T-cell (primary cell): ENCODE data around the gene KCNMA1. TPM values are rescaled to one million over a fixed set of nuclear protein-coding genes. Genes with fewer than 3 reads are reported as not detected.
A peak's percentile ranks its signal among the peaks of the same experiment; 100 is the strongest.
"Not testable (repeated sequence)": the region's sequence is repeated elsewhere in the genome, so short reads cannot be mapped to it uniquely, and the experiment has no call there.

Experiments used
- ATAC-seq, 4 experiments: fragments of 200-7000 bp in 3 of 4; fragments of 150-1000 bp in 1 of 4; cut with Tn5 transposase; replicated peaks in 1 of 4; 1 replicate in 3 of 4; 2 replicates in 1 of 4; pipeline ENCODE4 v1.10.0; 2021; ENCODE audit warnings: moderate library complexity in 3 of 4, mild to moderate bottlenecking in 2 of 4, moderate number of reproducible peaks in 1 of 4
- CTCF ChIA-PET, 2 donors: fragments of 300-600 bp; sonication (Branson Sonifier 250); formaldehyde crosslinking; loops; one replicate each; lab custom pipeline; 2022; ENCODE audit warnings: antibody characterized with exemption in 2 of 2; lab: Charles Lee
- POLR2A ChIA-PET, 2 donors: fragments of 300-600 bp; sonication (Branson Sonifier 250); formaldehyde crosslinking; loops; one replicate each; lab custom pipeline; 2022; ENCODE audit warnings: antibody characterized with exemption in 2 of 2; lab: Charles Lee
- DNase-seq, 35 experiments: peaks; one replicate each; pipeline versions ENCODE4 v3.0.0 to v3.0.0-alpha.2; 2013 to 2023
- H3K27ac ChIP-seq: one replicate; pipeline ENCODE4 v1.5.1; 2013; ENCODE audit warnings: low read length
- H3K27me3 ChIP-seq, 2 experiments: replicated peaks in 1 of 2; 1 replicate in 1 of 2; 2 replicates in 1 of 2; pipeline versions ENCODE4 v1.6.1 to v1.7.0; 2013; ENCODE audit warnings: low read length in 1 of 2, mixed read lengths in 1 of 2; ENCODE audit not compliant: control insufficient read depth in 2 of 2, insufficient read depth in 2 of 2; ENCODE audit errors: extremely low read depth in 1 of 2
- H3K36me3 ChIP-seq, 2 donors: 1 replicate in 1 of 2; 2 replicates in 1 of 2; pipeline versions ENCODE4 v1.6.1 to v1.7.0; 2013; ENCODE audit warnings: low read length in 1 of 2; ENCODE audit not compliant: control insufficient read depth in 2 of 2, insufficient read depth in 1 of 2; ENCODE audit errors: extremely low read depth in 1 of 2
- H3K4me1 ChIP-seq, 2 experiments: 1 replicate in 1 of 2; 2 replicates in 1 of 2; pipeline versions ENCODE4 v1.6.1 to v1.7.0; 2013; ENCODE audit warnings: low read length in 2 of 2, mixed read lengths in 1 of 2; ENCODE audit not compliant: insufficient read depth in 2 of 2, control insufficient read depth in 1 of 2; ENCODE audit errors: extremely low read depth in 1 of 2
- H3K4me3 ChIP-seq, 2 donors: 1 replicate in 1 of 2; 2 replicates in 1 of 2; pipeline versions ENCODE4 v1.5.1 to v1.7.0; 2013; ENCODE audit warnings: mild to moderate bottlenecking in 2 of 2, low read length in 1 of 2, moderate library complexity in 1 of 2; ENCODE audit not compliant: control insufficient read depth in 1 of 2; ENCODE audit errors: extremely low read depth in 1 of 2
- H3K9me3 ChIP-seq: 2 replicates; pipeline ENCODE4 v1.7.0; 2013
- H3K27ac Mint-ChIP-seq, 2 donors: one replicate each; pipeline ENCODE4 v1.8.0; 2020 to 2021; ENCODE audit warnings: mild to moderate bottlenecking in 2 of 2, mixed read lengths in 2 of 2
- H3K27me3 Mint-ChIP-seq, 2 donors: one replicate each; pipeline ENCODE4 v1.8.0; 2021 to 2022; ENCODE audit warnings: mixed read lengths in 2 of 2
- H3K36me3 Mint-ChIP-seq: one replicate; pipeline ENCODE4 v1.8.0; 2021; ENCODE audit warnings: mixed read lengths
- H3K4me1 Mint-ChIP-seq, 3 donors: one replicate each; pipeline ENCODE4 v1.8.0; 2020 to 2022; ENCODE audit warnings: mixed read lengths in 3 of 3, mild to moderate bottlenecking in 1 of 3
- H3K4me3 Mint-ChIP-seq, 3 donors: one replicate each; pipeline ENCODE4 v1.8.0; 2020 to 2022; ENCODE audit warnings: mild to moderate bottlenecking in 3 of 3, mixed read lengths in 3 of 3, moderate library complexity in 3 of 3
- H3K9me3 Mint-ChIP-seq, 3 donors: one replicate each; pipeline ENCODE4 v1.8.0; 2020 to 2022; ENCODE audit warnings: mixed read lengths in 3 of 3
- WGBS: methylation state at CpG from one replicate; pipeline ENCODE4 v1.1.5; 2013; ENCODE audit warnings: missing lambda C conversion rate; ENCODE audit not compliant: insufficient coverage; 5-methylcytosine and 5-hydroxymethylcytosine counted together
- total RNA-seq, 35 experiments: library from RNA in 6 of 35; stranded (reverse) in 6 of 35; fragments of 120-200 nt in 1 of 35; gene quantifications; one replicate each; pipeline versions ENCODE4 v1.2.1 to v1.2.4 and lab custom pipeline; 2013 to 2026

The KCNMA1 gene
- total RNA-seq, 5 donors from 2014 or later (not counting 1 experiment from before 2014, with no cell fraction given) = 0.14 to 1.6 (median 0.60) TPM

DNA sequence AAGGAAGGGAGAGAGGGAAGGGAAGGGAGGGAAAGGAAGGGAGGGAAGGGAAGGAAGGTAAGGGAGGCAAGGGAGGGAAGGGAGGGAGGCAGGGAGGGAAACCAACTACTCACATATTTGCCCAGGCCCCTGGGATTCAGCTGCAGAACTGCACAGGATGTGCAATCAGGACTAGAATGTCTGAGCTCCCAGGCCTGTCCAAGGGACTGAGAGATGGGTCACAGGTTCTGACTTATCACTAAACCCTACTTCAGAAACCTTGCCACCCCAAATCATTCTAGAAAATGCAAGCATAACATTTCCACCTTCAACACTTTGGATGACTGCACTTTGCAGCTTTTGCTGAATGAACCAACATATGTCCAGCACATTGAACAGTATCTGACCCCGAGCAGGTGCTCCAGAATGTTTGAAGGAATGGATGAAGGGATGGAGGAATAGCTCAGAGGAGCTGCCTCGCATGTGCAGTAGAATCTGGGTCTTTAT is 245.3 kb downstream of the KCNMA1 start:
- H3K27ac Mint-ChIP-seq = no peak overlapping the region
- H3K4me1 Mint-ChIP-seq = no peaks in the 10 kb centered on the region
- Histone ChIP-seq H3K36me3 (no peaks in the 10 kb centered on the region), H3K9me3 (no peaks in the 10 kb centered on the region), H3K4me1 (no peaks in the 10 kb centered on the region), H3K27me3 (peaks cover 0 to 2% of the 10 kb centered on the region in 2 experiments), H3K4me3 (no peak overlapping the region), H3K27ac (no peak overlapping the region)
- no peak for DNase-seq
- H3K36me3 Mint-ChIP-seq = no peaks in the 10 kb centered on the region
- ATAC-seq = no peak
- H3K27me3 Mint-ChIP-seq = peaks cover 0 to 3% of the 10 kb centered on the region in 2 donors
- H3K4me3 Mint-ChIP-seq = no peak overlapping the region
- POLR2A ChIA-PET = no interaction called here
- no CpG with 5 or more reads among the region's 2 CpGs for whole genome bisulfite sequencing
- CTCF ChIA-PET = interaction anchor here in 1 of 2 donors (0.5 kb wide), 1 partner anchor 9 kb away, joined by 3 read pairs; no protein-coding TSS in a partner anchor
- H3K9me3 Mint-ChIP-seq = no peaks in the 10 kb centered on the region

DNA sequence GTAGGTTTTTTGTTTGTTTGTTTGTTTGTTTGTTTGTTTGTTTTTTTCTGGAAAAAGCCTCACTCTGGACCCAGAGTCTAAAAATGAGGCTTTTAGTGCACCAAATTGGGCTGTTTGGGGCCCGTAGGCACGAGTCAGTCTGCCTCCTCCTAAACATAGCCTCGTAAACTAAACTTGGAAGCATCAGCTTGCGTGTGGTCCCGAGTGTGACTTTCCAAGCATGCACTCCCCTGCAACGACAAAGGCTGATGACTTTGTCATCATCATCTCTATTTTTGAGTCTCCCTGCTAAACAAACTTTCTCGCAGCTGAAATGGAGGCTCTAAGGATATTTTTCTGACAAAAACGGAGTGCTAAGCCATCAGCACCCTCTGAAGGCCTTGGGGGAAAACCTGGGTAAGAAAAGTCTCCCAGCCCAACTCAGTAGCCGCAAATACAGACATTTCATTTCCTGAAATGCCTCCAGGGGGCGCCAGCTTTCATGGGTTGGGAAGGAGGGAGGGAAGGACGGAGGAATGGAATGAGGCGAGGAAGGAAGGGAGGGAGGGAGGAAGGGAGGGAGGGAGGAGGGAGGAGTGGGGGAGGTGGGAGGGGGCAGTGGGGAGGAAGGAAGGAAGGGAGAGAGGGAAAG is 245.9 kb downstream of the KCNMA1 start:
- POLR2A ChIA-PET = no interaction called here
- DNase-seq (peak in 3 of 35 experiments; percentile 5 to 17 (median 5)), ATAC-seq (no peak)
- H3K4me1 ChIP-seq = no peaks in the 10 kb centered on the region
- no peaks in the 10 kb centered on the region for H3K9me3 Mint-ChIP-seq
- H3K4me3 ChIP-seq = no peak overlapping the region
- peaks cover 2 to 5% (median 3%) of the 10 kb centered on the region in 3 donors for H3K4me1 Mint-ChIP-seq
- H3K36me3 Mint-ChIP-seq = no peaks in the 10 kb centered on the region
- H3K27ac Mint-ChIP-seq = no peak overlapping the region
- H3K9me3 ChIP-seq = no peaks in the 10 kb centered on the region
- H3K4me3 Mint-ChIP-seq = no peak overlapping the region
- peaks cover 0 to 2% of the 10 kb centered on the region in 2 experiments for H3K27me3 ChIP-seq
- H3K36me3 ChIP-seq = no peaks in the 10 kb centered on the region
- peaks cover 0 to 3% of the 10 kb centered on the region in 2 donors for H3K27me3 Mint-ChIP-seq
- CTCF ChIA-PET = no interaction called here
- H3K27ac ChIP-seq = no peak overlapping the region
- WGBS = 43% methylated on average over 7 of the region's 12 CpGs

DNA sequence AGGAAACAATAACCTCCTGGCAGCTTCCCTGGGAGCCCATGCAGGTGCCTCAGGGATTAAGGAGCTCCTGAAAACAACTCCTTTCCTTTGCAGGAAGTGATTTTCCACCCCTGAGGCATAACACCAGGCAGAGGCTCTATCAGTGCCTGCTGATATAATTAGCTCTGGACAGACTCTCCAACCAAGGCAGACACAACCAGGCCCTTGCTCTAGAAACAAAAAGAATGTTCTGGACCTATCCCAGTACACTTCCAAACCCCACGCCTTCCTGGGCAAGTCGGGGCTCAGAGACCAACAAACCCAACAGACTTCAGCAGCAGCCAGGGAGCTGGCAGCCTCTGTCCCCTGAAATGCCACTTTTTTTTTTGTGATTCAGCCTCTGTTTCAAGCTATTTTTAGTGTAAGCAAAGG is 247.1 kb downstream of the KCNMA1 start:
- Histone ChIP-seq H3K9me3 (no peaks in the 10 kb centered on the region), H3K4me1 (no peaks in the 10 kb centered on the region), H3K36me3 (no peaks in the 10 kb centered on the region), H3K27ac (no peak overlapping the region), H3K4me3 (no peak overlapping the region), H3K27me3 (peaks cover 0 to 2% of the 10 kb centered on the region in 2 experiments)
- Mint-ChIP-seq H3K4me1 (peaks cover 4 to 11% (median 6%) of the 10 kb centered on the region in 3 donors), H3K27me3 (peaks cover 0 to 3% of the 10 kb centered on the region in 2 donors), H3K36me3 (no peaks in the 10 kb centered on the region), H3K4me3 (no peak overlapping the region), H3K27ac (no peak overlapping the region), H3K9me3 (no peaks in the 10 kb centered on the region)
- POLR2A ChIA-PET = no interaction called here
- no peak for ATAC-seq
- 67% methylated on average over 2 of the region's 2 CpGs for WGBS
- no peak for DNase-seq
- CTCF ChIA-PET = no interaction called here

DNA sequence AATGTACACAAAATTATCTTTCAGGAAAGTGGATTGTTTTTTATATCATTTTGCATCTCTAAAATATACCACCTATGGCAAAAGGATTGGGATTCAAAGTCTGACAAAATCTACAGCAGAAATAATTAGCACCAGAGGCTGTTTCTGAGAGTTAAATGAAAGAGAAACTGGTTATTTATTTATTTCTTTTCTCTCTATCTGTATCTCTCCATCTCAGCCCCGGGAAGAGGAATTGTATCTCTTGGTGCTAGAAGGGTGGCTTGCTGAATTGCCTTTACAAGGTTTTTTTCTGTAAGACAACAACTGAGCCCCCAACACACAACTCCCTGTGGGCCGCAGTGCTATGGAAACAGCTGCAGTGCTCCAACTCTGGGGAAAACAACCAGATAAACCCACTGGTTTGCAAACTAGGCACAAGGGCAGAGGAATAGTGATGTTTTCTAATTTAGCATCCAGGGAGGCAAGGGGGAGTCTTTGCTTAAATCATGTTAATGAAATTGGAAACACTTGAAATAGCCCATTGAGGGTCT is 249.0 kb downstream of the KCNMA1 start:
- no peaks in the 10 kb centered on the region for H3K9me3 Mint-ChIP-seq
- CTCF ChIA-PET = no interaction called here
- peaks cover 4 to 11% (median 6%) of the 10 kb centered on the region in 3 donors for H3K4me1 Mint-ChIP-seq
- no peak for DNase-seq
- no peaks in the 10 kb centered on the region for H3K9me3 ChIP-seq
- H3K27ac Mint-ChIP-seq = no peak overlapping the region
- H3K27ac ChIP-seq = no peak overlapping the region
- no peak overlapping the region for H3K4me3 ChIP-seq
- no CpG with 5 or more reads among the region's 2 CpGs for WGBS
- H3K36me3 ChIP-seq = no peaks in the 10 kb centered on the region
- POLR2A ChIA-PET = no interaction called here
- H3K27me3 ChIP-seq = peaks cover 0 to 2% of the 10 kb centered on the region in 2 experiments
- H3K4me1 ChIP-seq = no peaks in the 10 kb centered on the region
- no peak for ATAC-seq
- peaks cover 0 to 3% of the 10 kb centered on the region in 2 donors for H3K27me3 Mint-ChIP-seq
- H3K4me3 Mint-ChIP-seq = no peak overlapping the region
- no peaks in the 10 kb centered on the region for H3K36me3 Mint-ChIP-seq

DNA sequence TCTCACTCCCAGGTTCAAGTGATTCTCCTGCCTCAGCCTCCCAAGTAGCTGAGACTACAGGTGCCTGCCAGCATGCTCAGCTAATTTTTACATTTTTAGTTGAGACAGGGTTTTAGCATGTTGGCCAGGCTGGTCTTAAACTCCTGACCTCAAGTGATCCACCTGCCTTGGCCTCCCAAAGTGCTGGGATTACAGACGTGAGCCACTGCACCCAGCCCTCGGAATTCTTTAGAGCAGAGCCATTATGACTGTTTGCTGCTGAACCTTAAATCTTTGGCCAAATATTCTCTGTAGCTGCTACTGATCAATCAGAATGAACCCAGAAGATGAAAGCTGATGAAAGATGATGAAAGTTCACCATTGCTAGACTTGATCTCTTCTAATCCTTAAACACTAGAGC is 249.9 kb downstream of the KCNMA1 start:
- H3K27me3 Mint-ChIP-seq, H3K4me3 ChIP-seq, DNase-seq, H3K27ac ChIP-seq, H3K27ac Mint-ChIP-seq, H3K9me3 ChIP-seq, H3K4me3 Mint-ChIP-seq, H3K27me3 ChIP-seq, H3K4me1 ChIP-seq, CTCF ChIA-PET, H3K9me3 Mint-ChIP-seq, ATAC-seq, POLR2A ChIA-PET, H3K36me3 Mint-ChIP-seq, H3K36me3 ChIP-seq: not testable (repeated sequence)
- peaks cover 4 to 11% (median 6%) of the 10 kb centered on the region in 3 donors for H3K4me1 Mint-ChIP-seq
- WGBS = 89% methylated on average over 2 of the region's 2 CpGs

DNA sequence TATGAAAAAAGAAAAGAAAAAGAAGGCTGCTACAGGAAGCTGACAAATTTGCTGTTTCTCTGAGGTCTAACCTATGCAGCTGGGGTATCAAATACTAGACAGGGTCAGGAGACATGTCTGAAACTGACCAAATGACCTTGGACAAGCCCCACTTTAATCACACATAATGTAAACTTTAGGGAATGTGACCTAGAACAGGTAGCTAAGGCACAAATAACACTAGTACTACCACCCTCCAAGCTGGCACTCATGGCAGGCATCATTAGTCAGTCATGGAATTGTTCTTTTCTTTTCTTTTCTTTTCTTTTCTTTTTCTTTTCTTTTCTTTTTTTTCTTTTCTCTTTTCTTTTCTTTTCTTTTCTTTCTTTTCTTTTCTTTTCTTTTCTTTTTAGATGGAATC is 250.4 kb downstream of the KCNMA1 start:
- Histone ChIP-seq H3K27me3 (peaks cover 0 to 2% of the 10 kb centered on the region in 2 experiments), H3K9me3 (no peaks in the 10 kb centered on the region), H3K4me3 (no peak overlapping the region), H3K27ac (no peak overlapping the region), H3K4me1 (no peaks in the 10 kb centered on the region), H3K36me3 (no peaks in the 10 kb centered on the region)
- Mint-ChIP-seq H3K4me3 (no peak overlapping the region), H3K36me3 (no peaks in the 10 kb centered on the region), H3K27ac (no peak overlapping the region), H3K4me1 (peaks cover 4 to 11% (median 6%) of the 10 kb centered on the region in 3 donors), H3K27me3 (no peaks in the 10 kb centered on the region), H3K9me3 (no peaks in the 10 kb centered on the region)
- no peak for DNase-seq
- no peak for ATAC-seq
- ChIA-PET CTCF (no interaction called here), POLR2A (no interaction called here)
